ENCODE measurements around the gene DAND5. TPM values are rescaled to one million over a fixed set of nuclear protein-coding genes. Genes with fewer than 3 reads are reported as not detected.

The DAND5 gene
- total and polyA plus RNA-seq, 9 of the 15 experiments (the other 6 are each of a cell fraction or from before 2014, with no cell fraction given) = 0.22 to 0.83 (median 0.60) TPM

DNA sequence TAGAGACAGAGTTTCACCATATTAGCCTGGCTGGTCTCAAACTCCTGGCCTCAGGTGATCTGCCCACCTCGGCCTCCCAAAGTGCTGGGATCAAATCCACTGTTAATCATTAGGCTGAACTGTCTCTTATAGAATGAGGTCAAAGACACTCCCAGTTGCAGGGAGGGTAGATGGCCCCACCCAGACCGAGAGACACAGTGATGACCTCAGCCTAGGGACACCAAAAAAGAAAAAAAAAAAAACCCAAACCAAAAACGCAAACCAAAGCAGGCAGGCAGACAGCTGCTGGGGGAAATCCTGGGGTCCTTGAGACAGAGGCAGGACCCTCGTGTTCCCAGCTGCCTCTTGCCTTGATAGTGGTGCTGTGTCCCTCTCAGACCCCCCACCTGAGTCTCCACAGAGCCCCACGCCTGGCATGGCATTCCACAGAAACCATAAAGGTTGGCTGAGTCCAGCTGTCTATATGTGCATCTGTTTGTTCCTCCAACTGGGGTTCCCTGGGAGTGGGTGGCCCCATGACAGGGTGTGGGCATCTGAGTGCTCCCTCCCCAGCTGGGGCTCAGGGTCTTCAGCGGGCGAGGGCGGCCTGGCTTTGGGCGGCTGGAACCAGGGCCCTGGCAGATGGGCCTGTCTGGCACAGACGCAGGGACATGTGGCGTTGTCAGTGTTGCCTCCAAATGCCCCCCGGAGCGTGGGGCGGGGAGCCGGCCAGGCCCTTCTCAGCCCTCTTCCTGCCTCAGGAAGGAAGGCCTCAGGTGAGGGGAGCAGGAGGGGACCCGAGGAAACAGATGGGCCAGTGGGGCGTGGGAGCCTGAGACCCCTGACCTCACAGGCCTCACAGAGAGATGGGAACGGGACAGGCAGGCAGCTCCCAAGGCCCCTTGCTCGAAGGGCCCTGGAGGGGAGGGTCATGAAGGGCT is 5.2 kb downstream of the DAND5 start (continued):
- TF ChIP-seq, protein P1, sequence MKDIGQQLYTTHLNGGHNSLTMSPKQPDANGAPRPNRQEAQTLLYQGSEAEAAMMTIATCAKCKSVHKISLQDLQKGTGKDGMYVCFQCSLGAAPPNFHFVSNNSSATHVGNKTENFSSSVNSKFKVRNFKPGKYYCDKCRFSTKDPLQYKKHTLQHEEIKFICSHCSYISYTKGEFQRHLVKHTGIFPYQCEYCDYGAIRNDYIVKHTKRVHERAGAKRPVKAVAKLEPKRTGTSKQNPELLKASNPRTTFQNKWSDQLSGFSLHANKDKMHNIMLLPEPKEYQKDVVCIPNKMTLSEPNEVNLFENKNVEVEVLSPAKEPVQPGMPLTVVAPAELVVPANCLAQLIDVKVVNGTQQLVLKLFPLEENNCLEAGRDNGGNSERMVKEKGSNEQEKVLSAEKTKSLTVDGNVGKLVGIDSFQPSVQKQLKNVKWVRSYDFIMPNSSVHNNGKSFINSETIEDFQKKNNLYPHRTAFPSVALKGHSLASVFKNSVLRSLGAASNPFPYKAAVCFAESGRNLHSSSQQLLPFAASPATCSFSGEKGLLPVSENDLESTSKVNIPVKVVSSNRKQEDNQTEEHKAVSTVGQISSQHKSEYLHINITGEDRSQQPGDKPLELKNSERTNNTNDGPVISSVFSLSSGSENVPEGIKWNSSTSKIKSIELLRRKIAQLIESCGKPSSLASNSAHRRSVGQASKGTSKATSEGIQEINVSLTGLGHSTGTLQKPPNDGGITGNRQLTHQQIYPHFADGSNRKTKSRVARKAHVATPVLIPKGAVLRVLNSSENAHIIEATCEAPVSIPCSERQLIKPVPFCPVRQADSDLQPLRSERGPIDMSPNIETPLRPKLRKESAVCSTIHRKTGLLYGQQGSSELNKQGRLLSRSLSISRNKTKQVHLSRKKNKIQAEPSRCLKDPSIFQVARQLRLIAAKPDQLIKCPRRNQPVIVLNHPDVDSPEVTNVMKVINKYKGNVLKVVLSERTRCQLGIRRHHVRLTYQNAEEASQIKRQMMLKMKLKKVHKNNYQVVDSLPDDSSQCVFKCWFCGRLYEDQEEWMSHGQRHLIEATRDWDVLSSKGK (CRISPR knock-in tag; IDR thresholded peaks at IDR 0.05) = no peak
- TF ChIP-seq, protein P2, sequence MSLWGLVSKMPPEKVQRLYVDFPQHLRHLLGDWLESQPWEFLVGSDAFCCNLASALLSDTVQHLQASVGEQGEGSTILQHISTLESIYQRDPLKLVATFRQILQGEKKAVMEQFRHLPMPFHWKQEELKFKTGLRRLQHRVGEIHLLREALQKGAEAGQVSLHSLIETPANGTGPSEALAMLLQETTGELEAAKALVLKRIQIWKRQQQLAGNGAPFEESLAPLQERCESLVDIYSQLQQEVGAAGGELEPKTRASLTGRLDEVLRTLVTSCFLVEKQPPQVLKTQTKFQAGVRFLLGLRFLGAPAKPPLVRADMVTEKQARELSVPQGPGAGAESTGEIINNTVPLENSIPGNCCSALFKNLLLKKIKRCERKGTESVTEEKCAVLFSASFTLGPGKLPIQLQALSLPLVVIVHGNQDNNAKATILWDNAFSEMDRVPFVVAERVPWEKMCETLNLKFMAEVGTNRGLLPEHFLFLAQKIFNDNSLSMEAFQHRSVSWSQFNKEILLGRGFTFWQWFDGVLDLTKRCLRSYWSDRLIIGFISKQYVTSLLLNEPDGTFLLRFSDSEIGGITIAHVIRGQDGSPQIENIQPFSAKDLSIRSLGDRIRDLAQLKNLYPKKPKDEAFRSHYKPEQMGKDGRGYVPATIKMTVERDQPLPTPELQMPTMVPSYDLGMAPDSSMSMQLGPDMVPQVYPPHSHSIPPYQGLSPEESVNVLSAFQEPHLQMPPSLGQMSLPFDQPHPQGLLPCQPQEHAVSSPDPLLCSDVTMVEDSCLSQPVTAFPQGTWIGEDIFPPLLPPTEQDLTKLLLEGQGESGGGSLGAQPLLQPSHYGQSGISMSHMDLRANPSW (CRISPR knock-in tag; IDR thresholded peaks at IDR 0.05) = no peak
- TF ChIP-seq, protein P3, sequence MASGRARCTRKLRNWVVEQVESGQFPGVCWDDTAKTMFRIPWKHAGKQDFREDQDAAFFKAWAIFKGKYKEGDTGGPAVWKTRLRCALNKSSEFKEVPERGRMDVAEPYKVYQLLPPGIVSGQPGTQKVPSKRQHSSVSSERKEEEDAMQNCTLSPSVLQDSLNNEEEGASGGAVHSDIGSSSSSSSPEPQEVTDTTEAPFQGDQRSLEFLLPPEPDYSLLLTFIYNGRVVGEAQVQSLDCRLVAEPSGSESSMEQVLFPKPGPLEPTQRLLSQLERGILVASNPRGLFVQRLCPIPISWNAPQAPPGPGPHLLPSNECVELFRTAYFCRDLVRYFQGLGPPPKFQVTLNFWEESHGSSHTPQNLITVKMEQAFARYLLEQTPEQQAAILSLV (tag; IDR thresholded peaks at IDR 0.05) = no peak
- TF ChIP-seq PCBP1 (IDR thresholded peaks at IDR 0.05; ENCODE audit: low read depth, low read length, poor library complexity, severe bottlenecking) (no peak), FOS (IDR thresholded peaks at IDR 0.05; ENCODE audit: extremely low read depth, insufficient read length) (no peak), JUND (IDR thresholded peaks at IDR 0.05; ENCODE audit: borderline replicate concordance, low read depth, low read length) (peak; percentile 77), JUND (tag; IDR thresholded peaks at IDR 0.05; ENCODE audit: borderline replicate concordance, low read depth, low read length) (peak; percentile 61; the same call in 1 of the 3 replicates), CTBP1 (IDR thresholded peaks at IDR 0.05; ENCODE audit: borderline replicate concordance) (no peak), HOXB6 (CRISPR knock-in tag; IDR thresholded peaks at IDR 0.05; ENCODE audit: borderline replicate concordance) (no peak), ZC3H4 (CRISPR knock-in tag; IDR thresholded peaks at IDR 0.05; ENCODE audit: borderline replicate concordance) (no peak)
- TF ChIP-seq, protein P4, sequence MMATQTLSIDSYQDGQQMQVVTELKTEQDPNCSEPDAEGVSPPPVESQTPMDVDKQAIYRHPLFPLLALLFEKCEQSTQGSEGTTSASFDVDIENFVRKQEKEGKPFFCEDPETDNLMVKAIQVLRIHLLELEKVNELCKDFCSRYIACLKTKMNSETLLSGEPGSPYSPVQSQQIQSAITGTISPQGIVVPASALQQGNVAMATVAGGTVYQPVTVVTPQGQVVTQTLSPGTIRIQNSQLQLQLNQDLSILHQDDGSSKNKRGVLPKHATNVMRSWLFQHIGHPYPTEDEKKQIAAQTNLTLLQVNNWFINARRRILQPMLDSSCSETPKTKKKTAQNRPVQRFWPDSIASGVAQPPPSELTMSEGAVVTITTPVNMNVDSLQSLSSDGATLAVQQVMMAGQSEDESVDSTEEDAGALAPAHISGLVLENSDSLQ (IDR thresholded peaks at IDR 0.05) = peak; percentile 47
- TF ChIP-seq, protein P5, sequence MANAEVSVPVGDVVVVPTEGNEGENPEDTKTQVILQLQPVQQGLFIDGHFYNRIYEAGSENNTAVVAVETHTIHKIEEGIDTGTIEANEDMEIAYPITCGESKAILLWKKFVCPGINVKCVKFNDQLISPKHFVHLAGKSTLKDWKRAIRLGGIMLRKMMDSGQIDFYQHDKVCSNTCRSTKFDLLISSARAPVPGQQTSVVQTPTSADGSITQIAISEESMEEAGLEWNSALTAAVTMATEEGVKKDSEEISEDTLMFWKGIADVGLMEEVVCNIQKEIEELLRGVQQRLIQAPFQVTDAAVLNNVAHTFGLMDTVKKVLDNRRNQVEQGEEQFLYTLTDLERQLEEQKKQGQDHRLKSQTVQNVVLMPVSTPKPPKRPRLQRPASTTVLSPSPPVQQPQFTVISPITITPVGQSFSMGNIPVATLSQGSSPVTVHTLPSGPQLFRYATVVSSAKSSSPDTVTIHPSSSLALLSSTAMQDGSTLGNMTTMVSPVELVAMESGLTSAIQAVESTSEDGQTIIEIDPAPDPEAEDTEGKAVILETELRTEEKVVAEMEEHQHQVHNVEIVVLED (CRISPR knock-in tag; IDR thresholded peaks at IDR 0.05) = no peak
- TF ChIP-seq, protein P6, sequence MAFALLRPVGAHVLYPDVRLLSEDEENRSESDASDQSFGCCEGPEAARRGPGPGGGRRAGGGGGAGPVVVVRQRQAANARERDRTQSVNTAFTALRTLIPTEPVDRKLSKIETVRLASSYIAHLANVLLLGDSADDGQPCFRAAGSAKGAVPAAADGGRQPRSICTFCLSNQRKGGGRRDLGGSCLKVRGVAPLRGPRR (CRISPR knock-in tag; IDR thresholded peaks at IDR 0.05) = no peak

All from K562 (cell line).